Germinal center (tissue), 1 donor: ENCODE measurements around the gene CCM2.
A peak's percentile ranks its signal among the peaks of the same experiment; 100 is the strongest.

Experiments used
- DNase-seq: peaks from one replicate; pipeline ENCODE4 v3.0.0; 2012; ENCODE audit warnings: mixed read lengths, low spot score

Gene CCM2

DNA sequence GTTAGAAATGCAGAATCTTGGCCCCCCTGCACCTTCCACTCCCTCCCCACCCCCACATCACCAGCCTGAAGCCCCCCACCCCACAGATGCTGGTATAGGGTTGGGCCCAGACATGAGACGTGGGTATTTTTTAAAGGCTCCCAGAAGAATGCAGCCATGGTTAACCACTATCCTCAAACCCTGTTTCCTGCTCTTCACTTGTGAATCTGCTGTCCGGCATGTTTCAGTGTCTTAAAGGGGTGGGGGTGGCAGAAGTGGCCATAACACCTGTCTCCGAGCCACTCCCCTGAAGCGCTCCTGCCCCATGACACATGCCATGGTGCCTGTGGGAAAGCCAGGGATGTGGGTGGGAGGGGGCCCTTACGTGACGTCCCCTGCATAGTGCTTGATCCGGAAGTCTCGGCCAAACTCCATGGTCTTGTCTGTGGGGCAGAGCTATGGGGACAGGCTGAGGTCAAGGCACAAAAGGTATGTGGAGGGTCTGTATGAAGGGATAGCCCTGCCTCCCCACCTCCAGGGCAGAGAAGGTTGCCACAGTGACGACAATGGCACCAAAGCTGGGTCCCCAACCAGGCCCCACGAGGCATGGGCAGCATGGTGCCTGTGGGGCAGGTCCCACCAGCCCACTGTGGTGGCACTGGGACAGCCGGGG lies 30.8 kb upstream of the CCM2 start:
- DNase-seq, result no peak

GRCh38 chr7:44969701-44970522 lies 30.1 kb upstream of the CCM2 start:
- DNase-seq, result no peak

DNA sequence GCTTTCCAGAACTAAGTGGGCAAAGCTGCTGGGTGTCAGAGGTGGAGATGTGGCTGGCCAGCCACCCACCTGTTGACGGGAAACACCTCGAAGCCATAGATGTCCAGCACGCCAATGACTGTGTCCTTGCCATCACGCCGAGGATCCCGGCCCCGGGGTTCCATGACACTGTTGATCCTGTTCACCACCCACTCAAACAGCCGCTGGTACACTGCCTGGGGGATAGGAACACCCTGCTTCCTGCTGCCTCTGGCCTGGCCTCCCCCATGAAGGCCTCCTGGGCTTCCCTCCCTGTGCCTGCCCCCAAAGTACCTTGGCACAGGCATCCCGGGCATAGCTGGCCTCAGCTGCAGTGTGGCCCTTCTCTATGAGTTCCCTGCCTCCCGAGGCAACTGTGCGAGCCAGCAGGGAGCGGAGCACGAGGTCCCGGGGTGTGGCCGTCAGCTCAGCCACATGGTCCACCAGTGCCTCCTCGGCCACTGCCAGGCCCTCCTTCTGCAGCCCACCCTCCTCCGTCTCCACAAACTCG lies 29.4 kb upstream of the CCM2 start:
- DNase-seq, result no peak

DNA sequence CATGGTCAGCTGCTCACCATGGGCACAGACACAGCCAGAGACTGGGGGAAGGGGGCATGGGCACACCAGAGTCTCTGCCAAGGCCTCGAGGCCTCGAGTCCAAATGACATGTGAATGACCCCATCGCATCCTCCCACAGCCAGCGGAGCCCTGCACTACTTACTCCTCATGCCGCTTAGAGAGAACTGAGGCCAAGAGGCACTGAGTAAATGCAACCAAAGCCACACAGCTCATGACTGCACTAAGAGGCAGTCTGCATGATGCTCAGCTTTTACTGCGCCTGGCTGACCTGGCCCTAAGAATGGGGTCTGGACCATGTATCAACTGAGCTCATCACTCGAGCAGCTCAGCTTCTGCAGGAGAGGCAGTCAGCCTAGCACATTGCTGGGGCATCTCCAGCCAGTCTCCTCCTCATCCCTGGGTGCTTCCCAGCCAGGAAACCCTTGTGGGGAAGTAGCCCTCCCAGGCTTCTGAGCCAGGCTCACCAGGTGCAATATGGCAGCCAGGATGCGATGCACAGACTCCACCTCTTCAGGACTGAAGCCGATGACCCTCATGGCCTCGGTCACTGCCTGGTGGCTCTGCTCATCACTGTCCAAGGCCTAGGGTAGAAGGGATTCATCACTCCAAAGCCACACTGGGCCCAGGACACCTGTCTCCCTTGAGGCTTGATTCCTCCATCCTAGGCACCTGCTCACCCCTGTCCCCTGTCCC lies 28.7 kb upstream of the CCM2 start:
- DNase-seq, result no peak

- DNase-seq, result no peak
Measured at GRCh38 chr7:44971902-44972441, 28.0 kb upstream of the CCM2 start.

DNA sequence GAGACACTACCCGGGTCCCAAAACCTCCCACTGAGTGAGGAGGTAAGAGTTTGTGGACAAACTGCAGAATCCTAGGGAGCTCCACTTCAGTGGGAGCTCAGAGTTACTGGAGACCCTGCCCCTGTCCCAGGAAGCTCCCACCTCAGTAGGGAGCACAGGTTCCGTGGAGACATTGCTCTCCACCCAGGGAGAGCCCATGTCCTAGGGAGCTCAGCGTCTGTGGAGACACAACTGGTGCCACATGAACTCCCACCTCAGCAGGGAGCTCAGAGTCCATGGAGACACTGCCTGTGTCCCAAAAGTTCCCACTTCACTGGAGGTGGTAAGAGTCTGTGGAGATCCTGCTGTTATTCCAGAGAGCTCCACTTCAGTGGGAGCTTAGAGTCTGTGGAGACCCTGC lies 27.4 kb upstream of the CCM2 start:
- DNase-seq, result no peak

DNA sequence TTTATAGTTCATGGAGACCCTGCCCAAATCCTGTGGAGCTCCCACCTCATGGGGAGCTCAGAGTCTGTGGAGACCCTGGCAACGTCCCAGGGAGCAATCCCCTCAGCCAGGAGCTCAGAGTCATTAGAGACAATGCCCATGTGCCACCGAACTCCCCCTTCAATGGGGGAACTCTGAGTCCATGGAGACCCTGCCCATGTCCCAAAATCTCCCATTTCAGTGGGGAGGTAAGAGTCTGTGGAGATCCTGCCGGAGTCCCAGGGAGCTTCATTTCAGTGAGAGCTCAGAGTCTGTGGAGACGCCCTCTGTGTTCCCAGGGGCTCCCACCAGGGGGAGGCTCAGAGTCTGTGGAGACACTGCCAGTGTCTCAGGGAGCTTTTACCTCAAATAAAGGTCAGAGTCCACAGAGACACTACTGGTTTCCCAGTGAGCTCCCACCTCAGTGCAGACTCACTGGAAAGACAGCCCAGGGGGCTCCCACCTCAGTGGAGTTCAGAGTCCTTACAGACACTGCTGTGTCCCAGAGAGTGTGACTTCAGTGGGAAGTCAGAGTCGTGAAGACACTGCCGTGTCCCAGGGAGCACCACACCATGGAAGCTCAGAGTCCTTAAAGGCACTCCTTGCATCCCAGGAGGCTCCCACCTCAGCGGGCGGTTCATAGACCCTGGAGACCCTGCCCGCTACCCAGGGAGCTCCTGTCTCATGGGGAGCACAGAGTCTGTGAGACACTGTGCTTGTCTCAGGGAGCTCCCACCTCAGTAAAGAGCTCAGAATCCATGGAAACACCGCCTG lies 26.2 kb upstream of the CCM2 start:
- DNase-seq, result no peak

- DNase-seq, result no peak
Measured at GRCh38 chr7:44974549-44974948, 25.5 kb upstream of the CCM2 start.

GRCh38 chr7:44975331-44976039 lies 24.5 kb upstream of the CCM2 start:
- DNase-seq, result no peak

GRCh38 chr7:44976040-44976745 lies 23.8 kb upstream of the CCM2 start:
- DNase-seq, result no peak

- no peak for DNase-seq
Measured at GRCh38 chr7:44976746-44977196, 23.2 kb upstream of the CCM2 start.

DNA sequence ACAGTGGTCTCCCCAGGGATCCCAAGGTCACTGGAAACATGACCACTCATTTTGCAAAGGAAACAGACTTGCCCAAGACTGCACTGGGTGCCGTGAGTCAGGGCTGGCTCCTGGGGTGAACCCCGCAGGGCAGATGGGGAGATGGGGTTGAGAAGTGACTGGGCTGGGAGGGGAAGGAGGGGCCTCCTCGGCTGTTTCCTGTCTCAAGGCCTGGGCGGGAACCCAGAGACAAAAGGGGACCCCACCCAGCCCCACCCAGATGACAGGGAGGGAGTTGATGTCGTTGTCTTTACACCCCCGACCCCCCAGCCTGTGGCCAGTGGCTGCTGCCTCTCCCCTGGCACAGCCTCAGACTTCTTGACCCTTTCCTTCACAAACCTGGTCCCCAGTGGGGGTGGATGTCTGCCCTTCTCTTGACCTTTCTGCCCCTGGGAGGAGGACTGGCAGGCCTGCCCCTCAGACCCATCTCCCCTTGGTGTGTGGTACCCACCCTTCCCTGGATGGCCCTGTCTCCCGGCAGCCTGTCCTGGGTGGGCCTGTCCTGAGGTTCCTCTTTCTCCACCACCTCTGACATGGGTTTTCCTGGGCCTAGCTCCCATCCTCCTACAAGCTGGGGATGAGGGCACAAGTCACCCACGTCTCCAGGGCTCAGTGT lies 22.6 kb upstream of the CCM2 start:
- DNase-seq, result no peak

- no peak for DNase-seq
Measured at GRCh38 chr7:44977959-44978335, 22.1 kb upstream of the CCM2 start.

GRCh38 chr7:44978511-44979366 lies 21.3 kb upstream of the CCM2 start, which contains the start of gene MYO1G:
TSS of gene MYO1G (minus strand) at chr7:44979015. CDS start at chr7:44978961, 54 bp downstream.
- DNase-seq, result peak; percentile 78

DNA sequence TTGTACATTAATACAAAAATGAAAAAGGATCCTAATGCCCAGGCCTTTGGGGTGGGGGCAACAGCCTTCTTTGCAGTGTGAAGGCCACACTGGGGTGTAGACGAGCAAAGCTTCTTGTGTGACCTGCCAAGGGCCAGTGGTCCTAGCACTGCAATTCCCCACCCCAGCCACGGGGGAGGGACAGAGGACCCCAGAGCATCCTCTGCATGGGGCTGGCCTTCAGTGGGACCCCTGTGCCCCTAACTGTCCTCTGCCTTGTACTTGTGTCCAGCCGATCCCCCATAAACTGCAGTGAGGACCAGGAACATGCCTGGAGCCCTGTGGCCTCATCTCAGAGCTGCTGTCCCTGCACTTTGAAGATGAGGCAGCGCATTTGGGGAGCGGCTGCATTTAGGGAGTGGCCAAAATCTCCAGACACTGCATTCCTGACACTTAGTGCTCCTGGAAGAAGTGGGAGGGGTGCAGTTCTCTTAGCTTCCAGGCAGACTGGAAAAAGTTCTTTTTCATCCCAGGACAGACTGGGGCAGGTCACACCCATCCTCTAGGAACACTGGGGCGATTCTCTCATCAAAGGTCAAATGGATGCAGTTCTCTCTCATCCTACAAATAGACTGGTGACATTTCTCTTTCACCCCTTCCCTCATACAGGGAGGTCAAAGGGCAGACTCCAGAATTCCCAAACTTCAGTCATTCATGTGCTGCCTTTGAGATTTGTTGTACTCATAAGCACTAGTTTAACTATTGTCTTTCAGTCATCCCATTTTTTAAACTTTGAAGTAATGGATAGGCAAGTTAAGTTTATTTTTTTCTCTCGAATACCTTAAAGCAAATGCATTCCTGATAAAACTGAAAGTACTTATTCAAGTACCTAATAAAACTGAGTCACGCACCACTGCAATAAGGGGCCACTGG lies 20.3 kb upstream of the CCM2 start:
- DNase-seq, result no peak

- DNase-seq, result no peak
Measured at GRCh38 chr7:44980393-44981034, 19.5 kb upstream of the CCM2 start.
